ENCODE results near the gene FOXL3. TPM values are rescaled to one million over a fixed set of nuclear protein-coding genes. Genes with fewer than 3 reads are reported as not detected.
A peak's percentile ranks its signal among the peaks of the same experiment; 100 is the strongest.

FOXL3 gene
- total and polyA plus RNA-seq, 8 donors = not detected

DNA sequence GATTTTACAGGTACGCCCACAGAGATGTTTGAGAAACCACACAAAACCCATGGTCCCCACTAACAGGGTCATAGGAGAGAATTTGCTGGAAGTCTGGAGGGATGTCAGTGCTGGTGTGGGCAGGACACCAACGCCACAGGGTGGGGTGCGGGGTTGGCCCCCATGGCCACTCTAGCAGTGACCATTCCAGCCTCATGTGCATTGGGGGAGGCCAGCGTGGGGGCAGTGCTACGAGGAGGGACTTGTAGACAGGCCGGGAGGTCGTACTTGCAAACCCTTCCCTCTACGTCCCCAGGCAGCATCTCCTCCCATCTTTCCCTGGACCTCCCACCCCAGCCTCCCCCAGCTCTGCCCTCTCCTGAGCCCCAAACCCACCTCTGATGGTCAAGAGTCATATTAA, 34.0 kb downstream of the FOXL3 start:
- Histone ChIP-seq H3K4me3 (no peak overlapping the region), H3K27me3 (peaks cover 0 to 21% (median 0%) of the 10 kb centered on the region in 3 donors), H3K4me1 (peaks cover 32 to 48% (median 41%) of the 10 kb centered on the region in 4 donors), H3K36me3 (no peaks in the 10 kb centered on the region), H3K9me3 (peaks cover 0 to 5% (median 4%) of the 10 kb centered on the region in 4 donors), H3K27ac (no peak overlapping the region)
- WGBS, 5 donors = 79 to 90% (median 85%) methylated on average over 8 of the region's 8 CpGs
- intact Hi-C loops (cut with DNase I; ENCODE audit: low total_unique reads) = loop anchor here (10.0 kb wide), 1 partner anchor 451 kb away; no protein-coding TSS in a partner anchor
- TF ChIP-seq, protein P1, sequence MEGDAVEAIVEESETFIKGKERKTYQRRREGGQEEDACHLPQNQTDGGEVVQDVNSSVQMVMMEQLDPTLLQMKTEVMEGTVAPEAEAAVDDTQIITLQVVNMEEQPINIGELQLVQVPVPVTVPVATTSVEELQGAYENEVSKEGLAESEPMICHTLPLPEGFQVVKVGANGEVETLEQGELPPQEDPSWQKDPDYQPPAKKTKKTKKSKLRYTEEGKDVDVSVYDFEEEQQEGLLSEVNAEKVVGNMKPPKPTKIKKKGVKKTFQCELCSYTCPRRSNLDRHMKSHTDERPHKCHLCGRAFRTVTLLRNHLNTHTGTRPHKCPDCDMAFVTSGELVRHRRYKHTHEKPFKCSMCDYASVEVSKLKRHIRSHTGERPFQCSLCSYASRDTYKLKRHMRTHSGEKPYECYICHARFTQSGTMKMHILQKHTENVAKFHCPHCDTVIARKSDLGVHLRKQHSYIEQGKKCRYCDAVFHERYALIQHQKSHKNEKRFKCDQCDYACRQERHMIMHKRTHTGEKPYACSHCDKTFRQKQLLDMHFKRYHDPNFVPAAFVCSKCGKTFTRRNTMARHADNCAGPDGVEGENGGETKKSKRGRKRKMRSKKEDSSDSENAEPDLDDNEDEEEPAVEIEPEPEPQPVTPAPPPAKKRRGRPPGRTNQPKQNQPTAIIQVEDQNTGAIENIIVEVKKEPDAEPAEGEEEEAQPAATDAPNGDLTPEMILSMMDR (IDR thresholded peaks at IDR 0.05) = no peak
- TF ChIP-seq POLR2A (IDR thresholded peaks at IDR 0.05) (no peak), POLR2AphosphoS5 (IDR thresholded peaks at IDR 0.05) (no peak), EP300 (IDR thresholded peaks at IDR 0.05) (no peak)
- no peak for DNase-seq

DNA sequence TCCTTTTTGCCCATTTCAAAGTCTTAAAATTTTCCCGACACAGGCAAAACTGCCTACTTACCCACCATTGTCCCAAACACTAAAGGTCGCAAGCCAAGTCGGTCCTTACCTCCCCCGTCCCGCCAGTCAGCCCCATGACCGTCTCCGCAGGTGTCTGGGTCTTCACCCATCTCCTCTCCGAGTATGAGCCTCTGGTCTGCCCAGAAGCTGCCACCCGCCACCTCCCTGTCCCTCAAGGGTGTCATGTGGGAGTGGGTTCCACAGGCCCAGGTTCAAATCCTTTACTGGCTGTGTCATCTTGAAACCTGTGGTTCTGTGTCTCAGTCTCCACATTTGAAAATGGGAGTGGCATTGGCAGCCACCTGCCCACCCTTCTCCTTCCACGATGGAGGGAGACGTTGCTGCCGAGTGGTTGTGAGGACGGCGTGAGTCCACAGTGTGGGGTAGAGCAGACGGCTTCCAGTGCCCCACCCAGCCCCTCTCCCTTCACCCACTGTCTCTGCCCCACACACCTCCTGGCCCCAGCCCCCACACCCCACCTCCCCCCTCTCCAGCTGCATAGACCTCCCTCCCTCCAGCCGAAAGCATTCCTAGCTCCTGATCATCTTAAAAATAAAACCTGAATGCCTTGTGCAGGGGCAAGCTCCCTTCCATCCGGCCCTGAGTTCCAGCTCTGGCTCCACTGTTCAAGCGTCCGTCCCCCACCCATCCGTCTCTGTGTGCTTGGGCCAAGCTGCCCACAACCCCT, 35.3 kb downstream of the FOXL3 start:
- TF ChIP-seq POLR2AphosphoS5 (IDR thresholded peaks at IDR 0.05) = no peak
- TF ChIP-seq POLR2A (IDR thresholded peaks at IDR 0.05) = no peak
- TF ChIP-seq, protein P1 (IDR thresholded peaks at IDR 0.05) = no peak
- no peak for TF ChIP-seq EP300 (IDR thresholded peaks at IDR 0.05)
- Histone ChIP-seq H3K27me3 (peaks cover 0 to 19% (median 0%) of the 10 kb centered on the region in 3 donors), H3K36me3 (no peaks in the 10 kb centered on the region), H3K27ac (no peak overlapping the region), H3K9me3 (peaks cover 0 to 5% (median 4%) of the 10 kb centered on the region in 4 donors), H3K4me3 (no peak overlapping the region), H3K4me1 (peaks cover 30 to 52% (median 34%) of the 10 kb centered on the region in 4 donors)
- WGBS, 5 donors = 89 to 93% (median 90%) methylated on average over 20 of the region's 20 CpGs
- no peak for DNase-seq
- intact Hi-C loops (cut with DNase I; ENCODE audit: low total_unique reads) = loop anchor here (10.0 kb wide), 1 partner anchor 450 kb away; no protein-coding TSS in a partner anchor

DNA sequence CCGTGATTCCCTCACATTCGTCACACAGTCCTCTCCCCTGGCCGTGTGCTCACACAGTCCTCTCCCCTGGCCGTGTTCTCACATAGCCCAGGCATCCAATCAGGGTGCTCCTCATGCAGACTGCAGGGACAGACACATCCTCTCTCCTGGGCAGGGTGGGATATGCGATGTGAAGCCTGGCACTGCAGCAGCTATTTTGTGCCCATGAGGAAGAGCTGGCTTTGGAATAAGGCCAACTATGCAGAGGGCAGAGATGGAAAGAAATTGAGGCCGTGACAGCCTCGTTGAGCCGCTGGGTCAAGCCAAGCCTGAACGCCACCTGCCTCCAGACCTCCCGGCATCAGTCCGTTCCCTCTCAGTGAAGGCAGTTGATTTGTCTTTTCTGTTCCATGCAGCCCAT, 35.8 kb downstream of the FOXL3 start:
- peaks cover 0 to 20% (median 0%) of the 10 kb centered on the region in 3 donors for H3K27me3 ChIP-seq
- no peak for TF ChIP-seq POLR2AphosphoS5 (IDR thresholded peaks at IDR 0.05)
- TF ChIP-seq EP300 (IDR thresholded peaks at IDR 0.05) = no peak
- TF ChIP-seq POLR2A (IDR thresholded peaks at IDR 0.05) = no peak
- TF ChIP-seq, protein P1 (IDR thresholded peaks at IDR 0.05) = no peak
- no peak overlapping the region for H3K4me3 ChIP-seq
- intact Hi-C loops (cut with DNase I; ENCODE audit: low total_unique reads) = loop anchor here (10.0 kb wide), 1 partner anchor 449 kb away; no protein-coding TSS in a partner anchor
- no peak overlapping the region for H3K27ac ChIP-seq
- WGBS, 5 donors = 87 to 98% (median 98%) methylated on average over 11 of the region's 11 CpGs
- peaks cover 32 to 57% (median 38%) of the 10 kb centered on the region in 4 donors for H3K4me1 ChIP-seq
- no peaks in the 10 kb centered on the region for H3K36me3 ChIP-seq
- no peak for DNase-seq
- peaks cover 0 to 5% (median 4%) of the 10 kb centered on the region in 4 donors for H3K9me3 ChIP-seq

DNA sequence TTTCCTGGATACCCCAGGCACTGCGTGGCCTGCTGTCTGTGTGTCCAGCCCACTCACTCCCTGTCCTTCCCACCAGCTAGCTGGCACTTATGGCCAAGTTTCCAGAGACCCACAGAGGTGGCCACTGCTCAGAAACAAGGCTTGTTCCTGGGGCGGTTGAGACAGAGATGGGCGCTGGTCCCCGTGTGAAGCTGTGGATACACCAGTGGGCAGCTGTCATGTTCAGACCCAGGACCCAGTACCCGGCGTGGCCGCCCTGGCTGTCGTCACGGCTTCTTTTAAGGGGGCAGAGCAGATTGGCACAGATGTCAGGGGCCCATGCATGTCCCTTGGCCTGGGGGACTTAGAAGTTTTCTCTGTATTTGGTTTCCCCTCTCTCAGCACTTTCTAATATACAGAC, 36.3 kb downstream of the FOXL3 start:
- WGBS, 5 donors = 59 to 76% (median 74%) methylated on average over 8 to 9 of the region's 9 CpGs
- no peak for TF ChIP-seq POLR2A (IDR thresholded peaks at IDR 0.05)
- TF ChIP-seq EP300 (IDR thresholded peaks at IDR 0.05) = no peak
- TF ChIP-seq POLR2AphosphoS5 (IDR thresholded peaks at IDR 0.05) = no peak
- TF ChIP-seq, protein P1 (IDR thresholded peaks at IDR 0.05) = no peak
- Histone ChIP-seq H3K27ac (peak overlapping the region in 4 of 5 donors; percentile 68 to 78 (median 72)), H3K4me3 (no peak overlapping the region), H3K9me3 (peaks cover 0 to 5% (median 4%) of the 10 kb centered on the region in 4 donors), H3K27me3 (peaks cover 0 to 24% (median 0%) of the 10 kb centered on the region in 3 donors), H3K36me3 (no peaks in the 10 kb centered on the region), H3K4me1 (peaks cover 31 to 57% (median 39%) of the 10 kb centered on the region in 4 donors)
- intact Hi-C loops (cut with DNase I; ENCODE audit: low total_unique reads) = loop anchor here (10.0 kb wide), 1 partner anchor 449 kb away; no protein-coding TSS in a partner anchor
- DNase-seq = no peak
